SIG-M5 (cell line): Measurements from ENCODE around the gene ACOXL.

Experiments
- DNase-seq: peaks from one replicate; lab custom pipeline; 2025; lab: John Stamatoyannopoulos, UW

The ACOXL gene

DNA sequence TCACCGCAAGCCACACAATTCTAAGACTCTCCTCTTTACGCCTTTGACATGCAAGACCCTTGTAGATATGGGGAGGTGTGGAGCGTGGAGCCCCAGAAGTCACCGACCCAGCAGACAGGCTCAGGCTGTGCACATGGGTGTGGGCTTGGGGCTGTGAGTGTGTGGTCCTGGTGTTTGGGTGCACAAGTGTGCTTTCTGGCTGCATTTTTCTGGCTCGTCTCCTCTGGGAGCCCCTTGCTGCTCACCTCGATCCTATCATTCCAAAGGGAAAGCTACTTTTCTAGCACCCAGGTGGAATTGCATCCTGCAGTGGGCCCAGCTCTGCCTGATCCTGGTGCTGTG is 143.0 kb downstream of the ACOXL start:
- DNase-seq, result no peak

DNA sequence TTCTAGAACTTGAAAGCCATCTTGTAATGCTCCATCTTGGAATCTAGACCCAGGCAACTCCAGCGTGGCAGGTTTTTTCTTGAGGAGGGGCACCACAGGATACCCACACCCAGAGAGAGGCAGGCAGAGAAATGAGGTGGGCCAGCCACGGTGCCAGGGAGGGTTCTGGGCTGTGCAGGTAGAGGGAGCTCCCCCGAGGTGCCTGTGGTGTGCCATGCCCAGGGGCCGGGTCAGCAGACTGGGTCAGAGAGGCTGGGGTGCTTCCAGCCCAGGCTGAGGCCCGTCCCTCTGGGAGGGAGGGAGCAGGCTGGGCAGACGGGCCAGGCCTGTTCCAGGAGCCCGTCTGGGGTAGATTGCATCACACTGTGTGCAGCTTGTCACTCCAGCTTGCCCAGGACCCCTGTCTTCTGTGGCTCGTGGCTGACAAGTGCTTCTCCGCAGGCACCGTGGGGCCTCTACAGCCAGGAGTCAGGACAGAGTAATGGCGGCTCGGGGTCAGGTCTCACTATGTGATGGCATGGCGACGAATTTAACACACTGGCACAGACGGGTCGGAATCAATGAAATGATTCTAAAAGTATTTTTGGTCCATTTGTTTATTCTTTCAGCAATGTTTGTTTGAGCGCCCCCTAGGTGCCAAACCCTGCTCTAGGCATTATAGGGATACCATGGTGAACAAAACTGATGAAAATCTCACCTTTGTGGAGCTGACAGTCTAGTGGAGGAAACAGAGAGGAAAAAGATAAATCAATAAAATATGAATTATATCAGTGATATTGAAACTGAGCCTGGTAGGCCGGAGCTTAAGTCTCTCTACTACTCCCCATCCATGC is 144.0 kb downstream of the ACOXL start:
- no peak for DNase-seq

DNA sequence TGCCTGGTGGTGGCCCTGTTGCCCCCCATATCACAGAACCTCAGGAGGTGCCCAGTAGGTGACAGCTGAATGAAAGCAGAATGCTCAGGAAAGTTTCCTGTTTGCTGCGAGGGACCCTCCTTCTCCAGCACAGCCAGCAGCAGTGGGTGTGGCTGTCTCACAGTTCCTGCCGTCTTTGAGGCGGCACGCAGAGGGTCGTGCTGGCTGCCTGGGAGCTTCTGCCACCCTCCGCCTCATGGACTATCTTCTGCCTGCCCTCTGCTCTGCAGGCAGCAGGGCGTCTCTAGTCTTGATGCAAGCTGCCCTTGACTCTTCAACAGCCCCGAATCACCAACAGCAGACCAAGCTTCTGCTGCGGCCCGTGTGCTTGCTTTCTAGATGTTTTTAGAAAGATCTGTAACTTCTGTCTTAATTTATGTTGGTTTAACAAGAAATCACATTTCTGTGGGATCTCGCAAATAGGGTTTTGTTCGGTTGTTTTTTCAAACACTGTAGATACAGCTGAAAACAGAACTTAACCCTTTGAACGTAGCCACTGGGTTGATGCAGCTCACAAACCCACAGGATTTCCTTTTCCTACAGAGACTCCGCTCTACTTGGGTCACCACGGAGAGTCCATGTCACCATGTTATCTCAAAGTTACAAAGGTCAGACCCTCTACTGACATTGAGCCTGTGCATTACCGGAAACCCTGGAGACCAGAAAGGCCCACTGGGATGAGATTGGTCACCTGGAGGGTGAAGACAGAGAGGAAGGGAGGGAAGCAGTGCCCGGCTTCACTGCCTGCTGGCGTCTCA is 144.9 kb downstream of the ACOXL start:
- DNase-seq, result no peak

DNA sequence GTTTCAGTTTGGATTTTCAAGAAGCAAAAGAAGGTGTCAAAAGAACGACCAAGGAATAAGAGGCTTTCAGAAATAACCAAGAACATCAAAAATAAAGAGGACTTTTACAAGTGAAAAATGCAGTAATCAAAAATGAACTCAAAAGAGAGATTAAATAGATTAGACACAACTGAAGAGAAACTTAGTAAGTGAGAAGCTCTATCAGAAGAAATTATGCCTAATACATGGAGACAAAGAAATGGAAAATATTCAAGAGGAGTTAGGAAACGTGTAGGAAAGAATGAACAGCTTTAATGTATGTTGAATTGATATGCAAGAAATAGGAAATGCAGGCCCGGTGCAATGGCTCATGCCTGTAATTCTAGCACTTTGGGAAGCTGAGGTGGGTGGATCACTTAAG is 145.8 kb downstream of the ACOXL start:
- no peak for DNase-seq

DNA sequence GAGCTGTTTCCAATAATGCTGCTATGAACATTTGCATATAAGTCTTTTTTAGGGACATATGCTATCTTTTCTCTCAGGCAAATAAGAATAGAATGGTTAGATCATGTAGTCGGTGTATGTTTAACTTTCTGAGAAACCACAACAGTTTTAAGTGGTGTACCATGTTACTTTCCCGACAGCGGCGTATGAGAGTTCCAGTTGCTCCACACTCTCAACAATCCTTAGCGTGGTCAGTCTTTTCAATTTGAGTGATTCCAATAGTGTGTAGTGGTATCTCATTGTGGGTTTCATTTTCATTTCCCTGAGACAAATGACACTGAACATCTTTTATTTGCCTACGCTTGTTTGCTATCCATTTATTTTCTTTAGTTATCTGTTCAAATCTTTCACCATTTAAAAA is 149.5 kb downstream of the ACOXL start:
- no peak for DNase-seq

DNA sequence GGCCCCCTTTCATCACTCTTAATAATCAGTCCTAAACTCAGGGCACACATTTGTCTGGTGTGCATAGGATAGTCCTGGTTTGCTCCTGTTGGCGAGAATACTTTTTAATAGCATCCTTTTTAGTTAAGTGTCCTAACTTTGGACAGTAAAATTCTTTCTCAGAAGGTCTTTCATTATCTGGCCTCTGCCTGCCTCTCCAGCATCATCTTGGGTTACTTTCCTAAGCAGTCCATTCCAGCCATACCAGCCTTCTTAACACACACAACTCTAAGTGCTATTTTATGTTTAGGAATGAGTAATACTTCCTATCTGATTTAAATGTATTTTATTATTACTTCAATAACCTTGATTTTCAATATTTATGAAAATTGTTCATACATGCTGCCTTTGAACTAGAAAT is 151.0 kb downstream of the ACOXL start:
- DNase-seq, result no peak

DNA sequence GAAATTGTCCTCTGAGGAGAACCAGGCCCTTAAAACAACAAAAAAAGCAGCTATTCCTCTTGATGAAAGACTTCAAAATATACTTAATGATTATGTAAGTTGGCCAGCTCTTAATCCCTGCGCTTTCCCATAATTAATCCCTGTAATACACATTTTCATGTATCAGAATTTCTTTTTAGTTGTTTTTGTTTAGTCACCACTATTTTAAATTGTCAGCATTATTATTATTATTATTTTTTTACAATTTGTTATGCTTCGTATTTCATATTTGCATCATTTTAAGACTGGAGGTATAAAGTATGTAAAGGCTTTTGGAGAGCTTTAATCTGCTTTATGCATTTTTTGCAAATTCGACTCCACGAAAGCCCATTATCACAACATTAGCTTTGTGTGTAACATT is 152.9 kb downstream of the ACOXL start:
- no peak for DNase-seq

DNA sequence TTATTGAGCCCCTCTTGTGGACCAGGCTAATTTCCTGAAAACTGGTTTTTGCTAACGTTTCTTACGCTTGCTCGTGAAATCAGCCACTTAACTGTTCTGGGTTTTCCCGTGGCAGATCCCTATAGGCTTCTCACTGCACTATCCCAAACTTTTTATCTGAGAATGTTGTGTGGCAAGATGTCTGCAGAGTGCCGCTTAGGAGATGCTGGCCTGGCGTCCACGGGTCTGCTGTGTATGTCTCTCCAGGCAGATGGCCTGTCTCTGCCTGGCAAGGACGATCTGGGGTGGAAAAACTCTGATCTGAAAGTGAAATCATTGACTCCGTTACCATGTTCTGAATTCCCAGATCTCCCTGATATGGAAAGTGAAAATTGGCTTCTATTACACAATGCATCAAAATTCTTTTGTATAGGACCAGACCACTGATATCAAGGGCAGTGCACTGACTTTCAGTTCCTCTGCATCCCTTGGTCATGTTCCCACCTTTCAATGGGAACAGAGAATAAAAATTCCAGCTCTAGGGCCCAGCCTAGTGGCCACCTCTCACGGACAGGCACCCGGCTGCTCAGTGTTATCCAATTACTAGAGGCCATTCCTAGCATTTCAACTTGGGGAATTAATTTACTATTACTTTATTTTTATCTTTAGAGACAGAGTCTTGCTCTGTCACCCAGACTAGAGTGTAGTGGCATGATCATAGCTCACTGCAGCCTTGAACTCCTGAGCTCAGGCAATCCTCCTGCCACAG is 154.6 kb downstream of the ACOXL start:
- DNase-seq, result no peak

DNA sequence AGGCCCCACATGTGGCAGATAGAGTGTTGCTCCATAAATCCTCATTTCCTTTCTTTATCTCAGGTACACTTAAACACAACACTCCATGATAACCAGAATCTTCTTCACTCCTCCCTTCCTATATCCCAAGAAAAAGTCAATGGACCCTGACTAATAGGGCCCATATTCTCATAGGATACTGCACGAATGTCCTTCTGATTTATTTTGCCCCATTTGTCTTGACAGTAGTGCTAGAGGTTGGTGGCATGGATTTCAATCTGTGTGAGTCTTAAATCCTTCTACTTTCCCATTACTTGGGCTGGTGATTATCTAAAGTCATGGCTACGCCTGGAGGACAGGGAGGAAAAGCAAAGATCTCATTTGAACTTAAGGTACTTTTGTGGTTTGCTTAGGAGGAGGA is 156.0 kb downstream of the ACOXL start:
- no peak for DNase-seq

DNA sequence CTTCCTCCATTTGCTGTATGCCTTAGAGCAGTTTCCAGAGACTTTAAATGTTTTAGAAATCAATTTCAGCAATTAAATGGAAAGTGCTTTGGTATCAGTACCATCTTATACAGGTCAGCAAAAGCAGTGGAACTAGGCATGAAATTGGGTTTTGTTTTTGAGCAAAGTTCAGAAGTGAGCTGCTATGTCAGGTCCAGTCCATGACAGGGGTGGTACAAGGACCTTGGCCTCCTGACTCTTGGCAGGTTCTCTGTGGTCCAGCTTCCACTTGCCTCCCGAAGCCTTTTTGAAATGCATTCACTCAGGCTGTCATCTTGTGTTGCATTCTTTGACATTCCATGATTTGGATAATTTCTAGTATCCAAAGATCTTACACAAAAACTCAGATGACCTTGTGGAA is 159.3 kb downstream of the ACOXL start:
- DNase-seq, result no peak

DNA sequence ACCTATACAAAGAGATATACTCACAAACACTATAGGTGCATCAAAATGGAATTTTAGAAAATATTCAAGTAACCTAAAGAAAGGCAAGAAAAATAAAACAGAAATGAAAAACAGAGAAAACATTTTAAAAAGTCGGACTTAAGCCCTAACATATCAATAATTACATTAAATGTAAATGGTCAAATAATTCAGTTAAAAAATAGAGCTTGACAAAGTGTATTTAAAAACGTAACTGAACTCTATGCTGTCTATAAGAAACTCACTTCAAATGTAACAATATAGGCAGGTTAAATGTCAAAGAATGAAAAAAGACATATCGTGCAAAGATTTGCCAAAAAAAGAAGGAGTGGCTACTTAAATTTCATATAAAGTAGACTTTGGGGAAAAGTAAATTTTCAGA is 163.9 kb downstream of the ACOXL start:
- DNase-seq, result no peak

DNA sequence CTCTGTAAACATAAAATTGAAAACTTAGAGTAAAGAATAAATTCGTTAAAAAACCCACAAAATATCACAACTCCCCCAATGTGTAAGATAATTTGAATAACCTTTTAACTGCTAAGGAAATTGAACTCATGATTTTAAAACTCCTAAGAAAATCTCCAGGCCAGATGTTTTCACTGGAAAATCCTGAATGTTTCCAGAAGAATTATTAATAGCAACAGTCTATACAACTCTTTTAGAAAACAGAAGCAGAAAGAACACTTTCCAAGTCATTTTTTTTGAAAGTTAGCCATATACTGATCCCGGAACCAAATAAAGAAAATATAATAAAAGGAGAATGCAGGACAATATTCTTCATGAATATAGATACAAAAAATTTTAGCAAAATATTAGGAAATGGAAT is 165.6 kb downstream of the ACOXL start:
- DNase-seq, result no peak

DNA sequence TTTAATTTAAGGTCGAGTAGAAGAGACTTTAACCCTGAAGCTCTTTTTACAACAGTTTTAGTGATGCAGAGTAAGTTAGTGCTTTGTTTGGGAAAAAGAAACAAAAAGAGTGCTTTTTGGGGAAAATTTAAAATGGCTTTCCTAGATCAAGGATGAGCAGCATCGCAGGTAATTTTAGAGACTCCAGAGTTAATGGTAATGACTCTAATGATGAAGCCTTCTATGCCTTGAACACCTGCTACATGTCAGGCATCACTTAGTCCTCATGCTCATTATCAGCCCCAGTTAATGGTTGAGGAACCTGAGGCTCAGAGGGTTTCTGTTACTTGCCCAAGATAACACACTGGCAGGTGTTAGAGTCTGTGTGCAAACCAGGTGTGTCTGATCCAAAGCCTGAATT is 167.8 kb downstream of the ACOXL start:
- DNase-seq, result no peak

DNA sequence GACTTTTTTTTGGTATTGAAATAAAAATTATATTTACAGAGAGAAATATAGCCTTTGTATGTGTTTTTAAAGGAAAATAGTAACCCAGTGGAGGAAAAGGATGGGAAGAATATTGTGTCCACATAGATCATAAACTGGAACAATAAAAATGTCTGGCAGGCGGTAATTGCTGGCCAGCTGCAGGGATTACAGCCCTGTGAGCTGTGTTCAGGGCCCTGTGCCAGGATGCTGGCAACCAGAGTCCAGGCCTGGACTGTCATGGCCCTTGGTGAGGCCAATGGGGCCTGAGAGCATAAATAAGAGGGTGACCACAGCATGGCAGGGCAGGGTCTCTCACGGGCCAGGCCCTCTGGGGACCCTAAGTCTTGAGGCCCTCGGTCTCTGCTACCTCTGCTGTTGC is 171.2 kb downstream of the ACOXL start:
- DNase-seq, result no peak

DNA sequence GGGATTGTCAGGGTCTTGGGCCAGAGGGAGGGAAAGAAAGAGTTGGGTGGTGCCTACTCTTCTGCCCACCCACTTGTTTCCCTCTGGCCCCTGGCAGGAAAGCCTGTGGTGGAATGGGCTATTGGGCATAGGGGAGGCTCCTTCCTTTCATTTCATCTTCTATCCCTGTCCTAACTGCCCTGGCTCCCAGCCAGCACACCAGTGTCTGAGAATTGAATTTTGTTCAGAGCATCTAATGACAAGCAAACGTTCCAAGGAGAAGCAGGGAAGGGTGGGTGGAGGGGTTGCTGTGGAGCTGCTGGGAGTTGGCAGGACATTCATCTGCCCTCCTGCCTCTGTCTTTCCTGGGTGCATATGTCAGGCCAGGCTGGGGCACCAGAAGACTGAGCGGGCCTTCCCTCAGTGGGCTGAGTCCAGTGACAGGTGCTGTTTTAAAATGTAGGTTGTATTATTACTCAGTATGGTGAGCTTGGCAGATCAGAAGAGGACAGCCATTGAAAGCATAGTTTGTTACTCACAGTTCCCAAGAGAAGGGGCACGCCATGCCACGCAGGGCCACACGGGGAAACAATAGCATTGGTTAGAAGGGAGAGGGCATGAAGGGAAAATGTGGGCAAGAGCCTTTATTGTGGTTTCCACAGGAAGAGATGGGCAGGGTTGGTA is 171.9 kb downstream of the ACOXL start:
- no peak for DNase-seq

DNA sequence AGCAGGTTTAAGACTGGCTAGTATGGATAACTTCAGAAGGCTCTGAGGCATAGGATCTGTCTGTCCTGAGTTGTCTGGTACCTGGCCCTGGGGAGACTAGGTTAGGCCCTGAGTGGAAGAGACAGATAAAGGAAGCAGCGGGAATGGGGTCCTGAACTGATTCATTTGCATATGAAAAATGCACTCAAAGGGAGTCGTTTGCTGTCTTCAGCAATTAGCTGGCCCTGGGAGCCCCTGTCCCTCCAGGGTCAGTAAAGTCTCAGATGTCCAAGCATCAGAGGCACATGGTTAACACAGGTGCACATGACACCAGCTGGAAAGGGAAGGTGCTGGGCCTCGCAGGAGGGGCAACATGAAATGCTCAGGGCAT is 172.4 kb downstream of the ACOXL start:
- no peak for DNase-seq

DNA sequence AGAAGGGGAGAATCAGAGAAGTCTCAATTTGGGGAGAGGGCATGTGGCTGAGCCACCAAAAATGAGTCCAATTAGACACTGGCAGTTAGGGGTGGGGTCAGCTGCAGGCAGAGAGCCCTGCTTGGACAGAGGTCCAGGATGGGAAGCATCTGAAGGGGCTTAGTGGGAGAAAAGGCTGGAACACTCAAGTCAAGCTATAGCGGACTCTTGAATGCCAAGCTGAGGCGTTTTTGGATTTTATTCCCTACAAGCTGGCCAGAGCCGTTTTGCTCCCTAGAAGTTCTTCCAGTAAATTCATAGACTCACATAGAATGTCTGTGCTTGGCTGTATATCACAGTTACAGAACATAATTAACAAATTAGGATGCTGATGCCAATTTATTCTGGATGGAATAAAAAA is 172.8 kb downstream of the ACOXL start:
- DNase-seq, result no peak

DNA sequence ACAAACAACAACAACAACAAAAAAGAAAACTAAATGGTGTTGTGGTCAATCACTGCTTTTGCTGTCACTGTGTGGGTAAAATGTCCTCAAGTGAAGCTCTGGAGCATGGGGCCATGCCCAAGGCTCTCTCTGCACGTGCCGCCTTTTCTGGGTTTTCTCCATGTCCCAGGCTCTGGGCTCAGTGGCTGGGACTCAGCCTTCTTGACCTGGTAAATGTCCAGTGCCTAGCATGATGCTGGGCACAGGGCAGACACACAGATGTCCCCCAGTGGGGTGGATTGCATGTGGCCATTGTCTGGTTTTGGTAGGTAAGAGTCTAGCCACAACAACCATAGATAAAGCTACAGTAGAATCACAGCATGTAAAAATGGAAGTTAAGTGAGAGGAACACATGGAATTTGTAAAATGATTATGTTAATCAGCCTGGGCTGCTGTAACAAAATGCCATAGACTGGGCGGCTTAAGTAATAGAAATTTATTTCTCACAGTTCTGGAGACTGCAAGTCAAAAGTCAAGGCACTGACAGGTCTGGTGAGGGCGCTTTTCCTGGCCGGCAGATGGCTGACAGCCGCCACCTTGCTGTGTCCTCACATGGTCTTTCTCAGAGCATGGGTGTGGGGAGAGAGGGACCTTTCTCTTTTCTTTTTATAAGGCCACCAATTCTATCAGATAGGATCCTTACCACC is 174.4 kb downstream of the ACOXL start:
- DNase-seq, result no peak

DNA sequence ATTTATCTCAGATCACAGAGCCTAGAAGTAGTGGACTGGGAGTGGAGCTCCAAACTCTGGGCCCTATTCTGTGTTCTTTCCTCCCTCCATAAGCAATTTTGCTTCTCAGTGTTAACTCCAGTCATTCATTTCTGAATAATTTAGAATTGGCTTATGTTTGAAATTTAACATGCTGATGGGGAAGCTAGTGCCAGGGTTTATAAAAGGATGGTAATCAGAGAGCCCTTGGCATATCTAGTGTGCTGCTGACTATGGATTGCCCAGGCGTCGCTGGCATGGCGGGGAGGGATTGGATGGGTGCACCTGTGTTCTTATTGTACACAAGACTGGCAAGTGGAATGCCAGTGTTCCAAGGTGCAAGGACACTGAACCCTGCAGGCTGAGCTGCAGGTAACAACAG is 177.1 kb downstream of the ACOXL start:
- no peak for DNase-seq

DNA sequence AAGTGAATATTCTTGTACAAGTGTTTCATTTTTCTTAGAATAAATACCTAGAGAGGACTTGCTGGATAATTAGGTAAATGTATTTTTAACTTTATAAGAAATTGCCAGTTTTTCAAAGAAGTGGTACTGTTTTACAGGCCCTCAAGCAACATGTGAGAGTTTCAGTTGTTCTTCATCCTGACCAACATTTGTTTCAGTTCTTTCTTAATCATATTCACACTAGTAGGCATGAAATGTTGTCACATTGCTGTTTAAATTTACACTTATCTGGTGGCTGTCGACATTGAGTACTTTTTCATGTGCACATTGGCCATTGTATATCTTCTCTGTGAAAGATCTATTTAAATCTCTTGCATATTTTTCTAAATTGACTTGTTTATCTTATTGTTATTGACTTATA is 178.1 kb downstream of the ACOXL start:
- no peak for DNase-seq

DNA sequence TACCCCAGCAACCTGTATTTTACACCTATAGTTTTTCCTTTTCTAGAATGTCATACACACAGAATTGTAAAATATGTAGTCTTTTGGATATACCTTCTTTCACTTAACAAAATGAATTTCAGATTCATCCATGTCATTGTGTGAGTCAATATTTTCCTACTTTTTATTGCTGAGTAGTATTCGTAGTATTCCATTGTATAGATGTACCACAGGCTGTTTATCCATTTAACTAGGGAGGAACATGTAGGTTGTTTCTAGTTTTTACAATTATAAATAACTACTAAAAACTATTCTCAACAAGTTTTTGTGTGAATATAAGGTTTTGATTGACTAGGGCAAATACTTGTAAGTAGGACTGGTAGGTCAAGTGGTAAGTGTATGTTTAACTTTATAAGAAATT is 187.4 kb downstream of the ACOXL start:
- no peak for DNase-seq

DNA sequence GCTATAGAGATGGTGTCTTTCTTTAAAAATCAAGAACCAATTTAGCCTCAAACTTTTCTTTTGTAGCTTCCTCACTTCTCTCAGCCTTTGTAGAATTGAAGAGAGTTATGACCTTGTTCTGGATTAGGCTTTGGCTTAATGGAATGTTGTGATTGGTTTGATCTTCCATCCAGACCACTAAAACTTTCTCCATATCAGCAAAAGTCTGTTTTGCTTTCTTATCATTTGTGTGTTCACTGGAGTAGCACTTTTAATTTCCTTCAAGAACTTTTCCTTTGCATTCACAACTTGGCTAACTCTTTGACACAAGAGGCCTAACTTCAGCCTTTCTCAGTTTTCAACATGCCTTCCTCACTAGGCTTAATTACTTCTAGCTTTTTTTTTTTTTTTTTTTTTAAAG is 193.1 kb downstream of the ACOXL start:
- DNase-seq, result no peak
